Cardiac septum (tissue), 1 donor: ENCODE results near the gene SPECC1L. TPM values are rescaled to one million over a fixed set of nuclear protein-coding genes. Genes with fewer than 3 reads are reported as not detected.
"Not testable (repeated sequence)": the region's sequence is repeated elsewhere in the genome, so short reads cannot be mapped to it uniquely, and the experiment has no call there.

Source experiments
- DNase-seq: peaks from one replicate; pipeline ENCODE4 v3.0.0-alpha.2; 2020; ENCODE audit warnings: low spot score
- intact Hi-C: fragments of 100-400 bp; cut with DNase I; formaldehyde crosslinking; loops from one replicate; pipeline ENCODE4 v1.14.0; 2022
- total RNA-seq: library from RNA; stranded (reverse); fragmentation: NEBNext Ultra II Directional; extraction: Animal tissue kit (Norgen Biotek cat#: 25700); gene quantifications from one replicate; pipeline ENCODE4 v1.2.1, GENCODE V29; 2021
- donor health status: DM: no; HTN: no; CAD: no.

Gene SPECC1L
- total RNA-seq, 1 donor from 2014 or later: 52.8 TPM

DNA sequence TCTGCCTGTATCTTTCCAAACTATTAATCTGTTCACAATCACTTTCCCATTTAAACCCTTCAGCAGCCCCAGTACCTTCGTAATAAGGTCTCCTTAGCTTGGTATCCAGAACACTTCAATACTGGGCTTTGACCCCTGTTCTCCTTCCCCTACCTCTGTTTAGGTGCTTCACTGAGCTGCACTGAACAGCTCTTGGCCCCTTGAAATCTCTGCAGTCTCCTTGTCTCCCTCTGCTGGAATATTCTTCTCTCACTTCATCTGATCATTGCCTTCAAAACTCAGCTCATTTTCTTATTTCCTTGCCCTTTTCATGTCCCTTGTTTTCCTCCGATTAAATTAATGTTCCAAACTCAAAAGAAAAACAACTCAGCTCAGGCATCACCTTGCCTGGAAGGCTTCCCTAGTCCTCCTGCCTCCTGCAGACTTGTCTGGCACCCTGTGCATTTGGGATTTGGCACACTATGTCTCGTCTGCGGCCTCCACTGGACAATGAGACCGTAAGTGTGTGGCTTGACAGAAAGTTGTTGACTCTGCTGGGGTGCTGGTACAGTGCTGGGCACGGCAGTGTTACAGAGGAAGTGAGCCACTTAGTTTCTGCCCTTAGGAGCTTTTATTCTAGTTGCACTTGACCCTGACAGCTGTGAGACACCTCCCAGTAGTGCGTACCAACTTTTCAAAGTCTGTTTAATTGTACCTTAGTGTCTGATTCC is 4.2 kb downstream of the SPECC1L start:
- intact Hi-C loops, DNase-seq: not testable (repeated sequence)

DNA sequence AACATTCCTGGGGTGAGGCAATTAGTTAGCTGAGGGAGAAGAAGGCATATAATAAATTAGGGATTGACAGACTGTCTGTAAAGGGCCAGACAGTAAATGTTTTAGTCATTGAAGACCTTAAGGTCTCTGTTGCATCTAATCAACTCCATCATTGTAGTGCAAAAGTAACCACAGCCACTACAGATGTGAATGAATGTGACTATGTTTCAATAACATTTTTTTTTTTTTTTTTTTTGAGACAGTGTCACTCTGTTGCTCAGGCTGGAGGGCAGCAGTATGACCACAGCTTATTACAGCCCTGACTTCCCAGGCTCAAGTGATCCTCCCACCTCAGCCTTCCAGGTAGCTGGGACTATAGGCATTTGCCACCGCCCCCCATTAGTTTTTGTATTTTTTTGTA is 9.7 kb downstream of the SPECC1L start:
- intact Hi-C loops: not testable (repeated sequence)

DNA sequence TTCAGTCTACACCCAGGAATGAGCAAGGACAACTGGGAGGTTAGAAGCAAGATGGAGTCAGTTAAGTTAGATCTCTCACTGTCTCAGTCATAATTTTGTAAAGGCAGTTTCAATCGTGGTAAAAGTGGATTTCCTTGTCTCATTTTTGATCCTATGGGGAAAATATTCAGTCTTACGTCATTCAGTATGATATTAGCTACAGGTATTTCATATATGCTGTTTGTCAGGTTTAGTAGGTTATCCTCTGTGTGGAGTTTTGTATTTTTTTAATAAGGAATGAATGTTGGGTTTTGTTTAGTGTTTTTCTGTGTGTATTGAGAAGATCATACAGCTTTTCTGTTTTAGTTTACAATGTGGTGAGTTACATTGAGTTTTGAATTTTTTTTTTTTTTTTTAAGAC is 11.8 kb downstream of the SPECC1L start:
- no peak for DNase-seq
- intact Hi-C loops: no loop called here

More for the DNA sequence above, 9.7 kb downstream of the SPECC1L start:
- DNase-seq: not testable (repeated sequence)

DNA sequence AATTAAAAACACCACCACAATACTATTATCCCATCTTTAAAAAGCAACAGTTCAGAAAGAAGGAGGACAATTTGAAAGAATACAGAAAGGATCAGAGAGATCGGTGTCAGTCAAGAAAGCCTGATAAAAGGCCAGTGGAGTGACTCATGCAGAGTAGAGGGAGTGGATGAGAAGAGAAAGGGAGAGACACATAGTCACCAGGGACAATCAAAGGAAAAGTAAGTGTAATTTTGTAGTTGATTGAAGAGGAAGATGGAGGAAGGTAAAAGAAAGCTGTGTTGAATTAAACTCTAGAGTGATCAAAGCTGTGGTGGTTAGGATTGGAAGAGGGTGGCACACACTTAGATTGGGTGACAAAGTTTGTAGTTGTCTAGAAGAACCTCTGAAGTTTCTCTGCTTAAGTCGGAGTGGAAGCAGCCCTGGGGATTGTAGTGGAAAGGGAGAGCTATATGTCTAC is 14.1 kb downstream of the SPECC1L start:
- no peak for DNase-seq
- intact Hi-C loops: loop anchor here (2.0 kb wide), 1 partner anchor 40 kb away; no protein-coding TSS in a partner anchor

DNA sequence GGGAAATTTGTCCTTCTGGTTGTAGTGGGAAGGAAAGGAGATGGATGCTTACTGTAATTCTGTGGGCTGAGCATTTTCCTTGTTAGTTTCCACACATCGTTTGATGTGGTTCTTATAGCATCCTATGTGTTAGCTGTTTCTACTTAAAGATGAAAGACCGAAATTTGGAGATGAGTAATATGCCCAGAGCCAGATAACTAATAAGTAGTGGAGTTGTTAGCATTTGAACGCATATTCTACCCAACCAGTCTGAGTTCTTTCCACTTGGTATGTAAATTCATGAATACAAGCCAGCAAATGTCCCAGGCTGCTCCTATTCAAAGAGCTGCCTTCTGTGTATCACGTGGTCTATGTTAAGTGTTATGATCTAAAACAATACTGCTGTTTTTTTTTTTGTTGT is 14.6 kb downstream of the SPECC1L start:
- no peak for DNase-seq
- intact Hi-C loops: loop anchor here (2.0 kb wide), 1 partner anchor 40 kb away; no protein-coding TSS in a partner anchor

DNA sequence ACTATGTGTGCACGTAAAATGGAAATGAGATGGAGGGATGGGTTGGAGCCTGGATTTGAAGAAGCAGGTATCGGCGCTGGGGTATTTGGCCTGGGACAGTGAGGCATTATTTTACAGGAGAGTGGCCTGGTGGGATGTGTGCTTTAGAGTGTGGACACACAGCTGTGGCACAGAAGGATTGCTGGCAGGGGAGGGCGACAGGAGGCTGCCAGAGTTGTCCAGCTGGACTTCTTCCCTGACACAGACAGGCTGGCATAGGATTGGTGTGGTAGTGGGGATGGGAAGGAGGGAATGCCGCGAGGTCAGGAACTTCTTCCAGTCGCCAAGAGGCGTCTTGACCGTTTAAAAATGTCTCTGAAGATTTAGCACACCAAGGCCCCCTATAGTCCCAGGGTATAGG is 16.6 kb downstream of the SPECC1L start:
- DNase-seq, intact Hi-C loops: not testable (repeated sequence)

DNA sequence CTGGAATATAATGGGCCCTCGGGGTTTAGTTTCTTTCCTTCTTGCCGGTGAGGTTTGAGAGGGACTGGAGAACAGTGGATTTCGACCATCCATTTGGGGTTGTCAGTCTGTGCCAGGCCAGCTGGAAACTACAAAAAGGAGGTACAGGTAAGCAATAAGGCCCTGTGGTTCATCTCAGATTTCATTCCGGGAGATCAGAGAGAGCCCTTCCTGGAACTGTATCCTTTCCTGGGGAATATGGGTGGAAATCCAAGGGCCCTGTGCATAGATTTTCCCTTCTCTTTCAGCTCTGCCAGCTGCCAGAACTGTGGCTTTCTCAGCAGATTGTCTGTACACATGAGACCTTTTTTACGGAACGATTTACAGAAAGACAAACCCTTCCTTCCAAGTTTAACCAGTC is 17.2 kb downstream of the SPECC1L start:
- intact Hi-C loops, DNase-seq: not testable (repeated sequence)

DNA sequence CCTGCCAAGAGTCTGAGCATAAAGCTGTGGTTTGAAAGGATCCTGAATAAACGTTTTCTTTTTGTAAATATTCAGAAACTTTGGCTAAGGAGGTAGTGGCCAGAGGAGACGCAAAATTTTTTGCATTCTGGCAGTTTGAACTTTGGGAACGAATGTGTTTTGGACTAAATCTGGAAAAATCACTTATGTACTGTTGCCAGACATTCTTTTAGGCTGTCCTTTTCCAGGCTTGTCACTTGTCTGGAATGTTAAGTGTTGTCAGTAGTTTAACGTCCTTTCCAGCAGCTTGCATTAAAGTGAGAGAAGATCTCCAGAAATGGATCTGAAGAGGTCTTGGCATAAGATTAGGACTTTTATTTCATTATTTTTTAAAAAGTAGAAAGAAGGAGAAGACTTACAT is 18.5 kb downstream of the SPECC1L start:
- intact Hi-C loops: no loop called here
- DNase-seq: no peak

DNA sequence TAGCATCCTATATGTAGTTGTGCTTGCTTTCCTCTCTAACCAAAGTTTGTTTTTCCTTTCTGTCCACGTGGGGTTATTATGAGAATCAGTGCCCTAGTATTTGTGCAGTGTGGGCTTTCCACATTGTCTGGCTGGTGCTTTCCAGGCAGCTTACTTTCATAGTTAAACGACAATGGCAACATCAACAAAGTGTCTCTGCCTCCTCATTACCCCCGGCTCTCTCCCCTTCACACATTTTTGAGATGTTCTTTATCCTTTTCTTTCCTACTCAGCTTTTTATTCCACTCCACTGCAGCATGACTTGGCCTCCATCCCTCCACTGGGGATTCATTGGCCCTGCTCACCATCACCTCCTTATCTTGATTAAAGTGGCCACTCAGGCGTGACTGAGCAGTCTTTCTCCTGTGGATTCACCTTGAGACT is 19.1 kb downstream of the SPECC1L start:
- intact Hi-C loops: no loop called here
- no peak for DNase-seq

DNA sequence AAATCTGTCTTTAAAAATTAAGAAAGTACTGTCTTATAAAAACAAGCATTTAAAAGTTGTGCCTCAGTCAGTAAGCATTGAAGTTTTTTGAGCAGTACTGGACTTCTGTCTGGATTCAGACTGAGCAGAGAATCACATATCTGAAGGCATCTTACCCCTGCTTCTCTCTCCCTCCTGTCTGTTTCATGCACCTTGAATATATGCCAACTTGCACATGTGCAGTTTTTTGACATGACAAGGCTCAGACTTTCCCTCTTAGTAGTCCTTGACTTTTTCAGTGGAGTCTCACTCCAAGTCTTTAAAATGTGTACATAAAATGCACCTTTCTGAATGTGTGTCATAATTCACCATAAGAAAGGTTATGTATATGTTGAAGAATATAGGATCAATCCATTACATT is 19.8 kb downstream of the SPECC1L start:
- intact Hi-C loops: no loop called here
- DNase-seq: no peak

DNA sequence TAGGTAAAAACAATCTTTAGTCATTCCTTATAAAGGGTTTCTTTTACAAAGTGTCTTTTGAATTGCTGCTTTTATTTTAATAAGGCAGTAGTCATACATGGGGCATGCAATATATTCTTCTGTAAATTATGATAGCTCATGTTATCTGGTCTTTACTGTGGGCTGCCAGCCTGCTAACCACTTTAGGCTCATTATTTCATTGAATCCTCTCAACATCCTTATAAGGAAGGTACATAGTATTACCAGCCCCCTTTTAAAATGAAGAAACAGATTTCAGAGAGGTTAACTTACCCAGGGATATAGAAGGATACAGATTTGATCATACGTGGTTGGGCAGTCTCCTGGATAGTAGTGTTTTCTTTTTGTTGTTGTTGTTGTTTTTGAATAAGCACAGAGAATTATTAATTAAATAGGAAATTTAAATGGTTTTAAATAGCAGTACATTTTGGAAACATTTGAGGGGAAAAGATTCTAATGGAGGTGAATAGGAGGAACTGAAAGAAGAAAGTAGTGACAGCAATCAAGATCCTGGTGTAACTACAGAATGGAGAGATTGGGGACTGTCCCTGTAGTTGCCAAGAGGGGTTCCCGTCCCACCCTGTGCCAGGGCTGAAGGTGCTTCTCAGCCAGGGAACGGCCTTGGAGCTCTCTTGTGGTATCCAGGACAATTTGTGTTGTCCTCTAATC is 21.0 kb downstream of the SPECC1L start:
- no peak for DNase-seq
- intact Hi-C loops: no loop called here

DNA sequence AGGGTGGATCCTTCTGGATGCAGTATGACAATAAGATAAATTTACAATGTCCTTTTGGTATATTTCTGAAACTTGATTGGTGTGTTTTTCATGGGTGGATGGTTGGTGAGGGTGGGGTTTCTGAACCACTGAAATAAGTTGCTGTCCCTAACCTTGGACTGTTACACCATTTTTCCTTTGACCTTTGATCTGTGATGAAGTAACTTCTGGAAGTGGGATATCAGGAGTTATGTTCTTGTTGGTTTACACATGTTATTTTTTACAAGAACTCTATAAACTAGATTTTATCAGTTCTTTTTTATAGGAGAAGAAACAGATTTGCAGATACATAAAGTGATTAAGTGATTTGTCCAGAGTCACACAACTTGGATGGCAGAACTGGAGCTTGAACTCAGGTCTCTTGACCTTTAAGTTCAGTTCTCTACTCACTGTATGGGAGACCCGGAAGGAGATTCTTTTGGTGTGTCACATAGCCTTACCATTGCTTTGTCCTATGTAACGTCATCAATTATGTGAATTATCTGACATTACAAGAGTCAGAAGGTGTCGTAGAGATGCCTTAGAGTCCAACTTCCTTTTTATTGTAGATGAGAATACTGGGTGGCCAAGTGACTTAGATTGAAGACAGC is 21.7 kb downstream of the SPECC1L start:
- intact Hi-C loops, DNase-seq: not testable (repeated sequence)

DNA sequence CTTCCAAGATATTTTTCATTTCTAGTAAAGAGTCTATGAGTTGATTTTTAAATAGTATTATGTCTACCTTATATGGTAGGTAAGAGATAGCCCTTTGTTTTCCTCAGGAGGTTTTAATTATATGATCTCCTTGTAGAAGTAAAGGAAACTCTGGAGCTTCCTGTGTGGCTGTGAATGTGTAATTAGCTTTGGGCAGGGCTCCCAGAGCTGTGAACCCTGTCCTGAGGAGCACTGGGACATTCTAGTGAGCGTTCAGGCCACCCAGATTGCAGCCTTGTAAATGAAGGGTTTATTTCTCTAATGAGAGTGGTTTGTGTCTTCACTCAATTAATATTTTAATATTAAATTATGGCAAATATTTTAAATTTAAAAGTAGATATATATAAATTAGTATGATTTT is 24.3 kb downstream of the SPECC1L start:
- DNase-seq, intact Hi-C loops: not testable (repeated sequence)

DNA sequence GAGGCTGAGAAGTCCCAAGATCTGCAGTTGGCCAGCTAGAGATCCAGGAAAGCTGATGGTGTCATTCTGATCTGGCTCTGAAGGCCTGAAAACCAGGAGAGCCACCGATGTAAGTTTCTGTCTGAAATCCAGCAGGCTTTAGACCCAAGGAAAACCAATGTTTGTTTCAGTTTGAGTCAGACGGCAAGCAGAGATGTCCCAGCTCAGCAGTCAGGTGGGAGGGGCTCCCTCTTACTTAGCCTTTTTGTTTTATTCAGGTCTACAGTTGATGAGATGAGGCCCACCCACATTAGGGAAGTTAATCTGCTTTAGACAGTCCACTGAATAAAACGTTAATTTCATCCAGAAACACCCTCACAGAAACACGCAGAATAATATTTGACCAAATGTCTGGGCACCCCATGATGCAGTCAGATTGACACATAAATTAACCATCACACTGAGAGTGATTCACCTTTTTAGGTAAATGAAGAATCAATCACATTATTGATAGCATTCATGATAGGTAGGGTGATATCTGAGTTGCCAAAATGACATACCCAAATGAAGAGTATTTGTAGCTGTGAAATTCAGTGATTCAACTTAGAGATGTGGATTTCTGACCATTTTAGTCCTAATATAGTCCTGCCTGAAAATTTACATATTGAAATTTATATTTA is 28.0 kb downstream of the SPECC1L start:
- intact Hi-C loops, DNase-seq: not testable (repeated sequence)

DNA sequence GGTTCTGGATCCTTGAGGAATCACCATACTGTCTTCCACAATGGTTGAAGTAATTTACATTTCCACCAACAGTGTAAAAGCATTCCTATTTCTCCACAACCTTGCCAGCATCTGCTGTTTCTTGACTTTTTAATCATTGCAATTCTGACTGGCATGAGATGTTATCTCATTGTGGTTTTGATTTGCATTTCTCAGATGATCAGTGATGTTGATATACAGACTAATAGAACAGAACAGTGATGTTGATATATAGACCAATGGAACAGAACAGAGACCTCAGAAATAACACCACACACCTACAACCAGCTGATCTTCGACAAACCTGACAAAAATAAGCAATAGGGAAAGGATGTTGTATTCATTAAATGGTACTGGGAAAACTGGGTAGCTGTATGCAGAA is 29.9 kb downstream of the SPECC1L start:
- intact Hi-C loops, DNase-seq: not testable (repeated sequence)

DNA sequence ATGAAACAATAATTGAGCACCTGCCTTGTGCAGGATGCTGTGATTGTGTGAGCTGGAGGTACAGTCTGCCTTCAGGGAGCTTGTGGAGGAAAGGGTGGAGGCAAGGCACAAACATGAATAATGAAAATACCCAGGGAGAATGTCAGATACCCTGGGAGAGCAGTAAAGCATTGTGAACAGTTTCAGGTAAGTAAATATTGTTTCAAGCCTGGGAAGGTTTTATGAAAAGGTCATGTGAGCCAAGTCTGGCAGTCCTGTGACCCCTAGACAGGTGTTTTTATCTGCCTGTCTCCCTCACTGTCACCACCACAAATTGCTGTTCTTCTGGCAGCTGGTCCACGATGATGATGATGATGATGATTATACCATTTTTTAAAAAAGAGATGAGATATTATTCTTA is 32.0 kb downstream of the SPECC1L start:
- intact Hi-C loops: no loop called here
- no peak for DNase-seq

DNA sequence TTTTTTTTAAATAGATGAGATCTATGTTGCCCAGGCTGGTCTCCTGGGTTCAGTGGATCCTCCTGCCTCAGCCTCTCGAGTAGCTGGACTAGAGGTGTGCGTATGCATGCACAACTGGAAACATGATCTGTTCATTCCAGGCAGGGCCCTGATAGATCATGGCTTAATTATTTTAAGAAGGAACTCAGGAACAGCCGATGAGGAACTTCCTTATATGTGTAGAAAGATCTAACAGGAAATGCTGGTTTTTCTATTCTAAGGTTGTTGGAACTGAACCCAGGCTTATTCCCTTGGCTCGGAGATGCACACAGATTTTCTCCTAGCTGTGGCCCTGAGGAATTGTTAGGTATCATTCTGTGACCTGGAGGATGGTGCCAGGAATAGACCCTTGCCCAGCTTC is 32.4 kb downstream of the SPECC1L start:
- intact Hi-C loops: no loop called here

DNA sequence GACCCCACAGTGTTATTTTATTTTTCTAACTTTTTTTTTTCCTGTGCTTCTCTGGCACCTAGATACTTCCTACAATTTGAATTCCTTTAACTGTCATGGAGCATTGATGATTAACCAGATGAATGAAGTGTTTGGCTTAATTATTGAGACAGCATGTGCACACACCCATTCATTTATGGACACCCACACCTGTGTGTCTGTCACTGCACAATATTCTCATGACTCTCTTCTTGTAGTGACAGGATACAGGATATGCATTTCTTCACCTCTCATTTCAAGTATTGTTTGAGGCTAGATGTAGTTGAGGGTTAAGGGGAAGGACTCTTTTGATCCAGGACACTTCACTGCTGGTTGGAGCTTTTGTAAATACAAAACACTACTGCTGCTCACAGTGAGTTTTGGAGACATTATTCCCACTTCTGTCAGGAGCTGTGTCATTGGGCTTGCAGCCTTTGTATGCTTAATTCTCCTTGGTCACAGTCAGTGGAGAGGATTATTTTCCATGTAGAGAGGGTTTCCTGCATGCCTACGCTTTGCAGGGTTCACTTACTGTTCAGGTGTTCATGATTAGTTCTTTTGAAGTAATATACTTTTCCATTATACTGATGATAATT is 33.5 kb downstream of the SPECC1L start:
- DNase-seq: no peak
- intact Hi-C loops: no loop called here

More for the DNA sequence above, 32.4 kb downstream of the SPECC1L start:
- no peak for DNase-seq

DNA sequence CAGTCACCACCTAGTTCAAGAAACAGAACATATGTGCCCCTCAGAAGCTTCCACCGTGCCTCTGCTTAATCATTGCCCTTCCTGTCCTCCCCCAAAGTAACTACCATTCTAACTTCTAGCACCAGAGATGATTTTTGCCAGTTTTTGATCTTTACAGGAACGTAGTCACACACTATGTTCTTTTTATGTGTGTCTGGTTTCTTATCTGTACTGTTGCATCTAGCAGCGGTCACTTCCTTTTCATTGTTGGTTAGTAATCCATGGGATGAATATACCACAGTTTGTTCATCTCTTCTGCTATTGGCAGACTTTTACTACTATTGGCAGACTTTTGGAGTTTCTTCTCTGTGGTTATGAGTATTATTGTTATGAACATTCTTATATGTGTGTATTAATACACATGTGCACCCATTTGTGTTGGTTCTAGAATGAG is 34.6 kb downstream of the SPECC1L start:
- DNase-seq: no peak
- intact Hi-C loops: no loop called here
